HG03575 (cell line): ENCODE results near the gene CFAP97D2.
"Not testable (repeated sequence)": the region's sequence is repeated elsewhere in the genome, so short reads cannot be mapped to it uniquely, and the experiment has no call there.

Experiments used
- ATAC-seq: cut with Tn5 transposase; IDR thresholded peaks from one replicate; pipeline ENCODE4 v1.9.1; 2021; ENCODE audit not compliant: unreplicated experiment, insufficient number of reproducible peaks, low FRiP score; ENCODE audit errors: extremely low read depth

The CFAP97D2 gene

GRCh38 chr13:114142640-114143490 is 36.2 kb upstream of the CFAP97D2 start:
- no peak for ATAC-seq

DNA sequence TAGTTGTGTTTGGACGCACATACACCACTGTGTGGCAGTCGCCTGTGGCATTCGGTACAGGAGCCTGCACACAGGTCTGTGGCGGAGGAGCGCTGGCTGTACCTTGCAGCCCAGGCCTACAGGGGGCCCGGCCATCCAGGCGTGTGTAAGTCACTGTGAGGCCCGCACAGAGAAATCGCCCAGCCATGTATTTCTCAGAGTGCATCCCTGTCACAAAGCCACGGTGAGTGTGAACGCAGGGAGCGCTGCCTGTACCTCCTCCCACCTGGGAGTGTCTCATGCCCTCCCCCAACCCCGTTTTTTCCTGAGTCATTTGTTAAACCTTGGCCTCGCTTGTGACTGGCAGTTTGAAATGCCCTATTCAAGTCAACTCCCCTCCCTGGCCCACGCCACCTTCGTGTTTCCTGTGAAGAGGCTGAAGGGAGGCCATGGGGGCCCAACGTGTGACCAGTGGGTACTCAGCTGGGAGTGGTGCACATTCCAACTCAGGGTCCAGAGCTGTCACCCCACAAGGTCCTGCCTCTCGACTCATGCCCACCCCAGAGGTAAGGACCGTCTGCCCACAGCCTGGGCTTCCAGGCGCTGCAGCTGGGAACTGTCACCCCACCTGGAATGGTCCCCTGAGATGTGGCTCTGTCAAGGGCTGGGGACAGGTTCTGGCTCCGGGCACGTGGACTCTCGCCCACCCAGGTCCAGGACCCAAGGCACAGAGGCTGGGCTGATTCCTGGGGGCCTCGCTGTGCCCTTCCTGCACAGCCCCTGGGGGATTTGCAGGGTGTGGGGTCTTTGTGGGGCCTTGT is 35.1 kb upstream of the CFAP97D2 start:
- no peak for ATAC-seq

- no peak for ATAC-seq
Measured at GRCh38 chr13:114144606-114145244, 34.3 kb upstream of the CFAP97D2 start.

- no peak for ATAC-seq
Measured at GRCh38 chr13:114145256-114145655, 33.8 kb upstream of the CFAP97D2 start.

DNA sequence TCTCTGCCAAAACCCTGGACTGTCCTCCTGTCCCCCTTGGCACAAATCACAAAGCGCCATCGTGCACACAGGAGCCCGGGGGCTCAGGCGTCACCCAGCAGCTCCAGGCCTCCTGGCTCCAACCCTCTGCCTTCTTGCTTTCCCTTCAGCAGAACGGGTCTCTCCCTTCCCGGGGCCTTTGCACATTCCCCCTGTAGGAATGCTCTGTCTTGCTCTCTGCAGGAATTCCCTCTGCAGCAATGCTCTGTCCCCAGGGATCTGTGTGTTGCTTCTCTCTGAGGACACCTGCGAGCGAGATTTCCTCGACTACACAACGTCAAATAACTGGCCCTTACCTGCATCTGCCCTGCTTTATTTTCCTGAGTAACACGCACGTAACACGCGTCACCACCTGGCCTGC is 33.3 kb upstream of the CFAP97D2 start:
- no peak for ATAC-seq

GRCh38 chr13:114146173-114146572 is 32.9 kb upstream of the CFAP97D2 start:
- ATAC-seq, result no peak

GRCh38 chr13:114146629-114147028 is 32.4 kb upstream of the CFAP97D2 start:
- ATAC-seq, result no peak

DNA sequence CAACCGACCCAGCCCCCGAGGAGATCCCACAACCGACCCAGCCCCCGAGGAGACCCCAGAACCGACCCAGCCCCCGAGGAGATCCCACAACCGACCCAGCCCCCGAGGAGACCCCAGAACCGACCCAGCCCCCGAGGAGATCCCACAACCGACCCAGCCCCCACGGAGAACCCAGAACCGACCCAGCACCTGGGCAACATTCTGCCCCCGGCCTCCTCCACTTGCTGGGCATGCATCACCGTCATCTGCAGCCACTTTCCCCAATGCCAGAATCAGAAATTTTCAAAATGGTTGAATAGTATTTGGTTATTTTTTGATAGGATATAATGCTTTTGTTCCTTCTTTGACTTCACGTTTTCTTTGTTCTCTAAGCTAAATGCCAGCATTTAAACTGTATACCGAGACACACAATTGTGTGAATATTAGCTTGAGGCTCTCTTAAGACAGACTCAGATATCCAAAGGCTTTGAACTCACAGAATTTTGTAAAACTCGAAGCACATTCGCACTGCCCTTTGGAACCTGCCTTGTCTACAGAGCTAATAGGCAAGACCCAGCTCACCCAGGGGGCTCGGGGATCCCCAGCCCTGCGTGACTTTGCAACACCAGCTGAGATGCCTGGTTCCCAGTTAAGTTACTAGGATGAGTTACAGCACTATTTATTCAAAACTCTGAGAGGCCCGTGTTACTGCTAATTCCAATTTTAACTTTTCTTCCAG is 31.1 kb upstream of the CFAP97D2 start:
- no peak for ATAC-seq

DNA sequence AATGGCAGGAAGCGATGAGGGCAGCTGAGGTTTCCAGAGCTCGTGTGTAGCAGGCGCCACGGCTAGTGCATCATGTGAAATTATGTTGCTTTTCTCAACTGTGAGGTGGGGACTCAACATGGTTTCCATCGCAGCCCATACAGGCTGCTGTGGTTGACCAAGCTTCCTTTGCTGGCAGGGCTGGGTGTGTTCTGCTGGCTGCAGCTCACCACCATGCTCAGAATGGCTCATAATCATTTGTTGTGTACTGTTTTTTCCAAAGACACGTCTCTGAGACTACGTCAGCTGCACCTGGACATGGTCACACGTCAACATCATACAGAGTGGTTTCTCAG is 30.6 kb upstream of the CFAP97D2 start:
- ATAC-seq, result peak; percentile 72

DNA sequence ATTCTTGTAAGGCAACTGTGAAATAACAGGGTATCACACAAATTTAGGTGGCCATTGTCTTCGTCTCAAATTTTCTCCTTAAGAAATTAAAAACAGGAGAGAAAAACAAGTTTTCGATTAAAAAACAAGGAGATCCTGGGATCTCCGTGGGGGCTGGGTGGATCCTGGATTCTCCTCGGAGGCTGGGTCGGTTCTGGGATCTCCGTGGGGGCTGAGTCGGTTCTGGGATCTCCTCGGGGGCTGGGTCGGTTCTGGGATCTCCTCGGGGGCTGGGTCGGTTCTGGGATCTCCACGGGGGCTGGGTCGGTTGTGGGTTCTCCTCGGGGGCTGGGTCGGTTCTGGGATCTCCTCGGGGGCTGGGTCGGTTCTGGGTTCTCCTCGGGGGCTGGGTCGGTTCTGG is 30.2 kb upstream of the CFAP97D2 start:
- not testable (repeated sequence) for ATAC-seq

- no peak for ATAC-seq
Measured at GRCh38 chr13:114149774-114150740, 29.0 kb upstream of the CFAP97D2 start.

DNA sequence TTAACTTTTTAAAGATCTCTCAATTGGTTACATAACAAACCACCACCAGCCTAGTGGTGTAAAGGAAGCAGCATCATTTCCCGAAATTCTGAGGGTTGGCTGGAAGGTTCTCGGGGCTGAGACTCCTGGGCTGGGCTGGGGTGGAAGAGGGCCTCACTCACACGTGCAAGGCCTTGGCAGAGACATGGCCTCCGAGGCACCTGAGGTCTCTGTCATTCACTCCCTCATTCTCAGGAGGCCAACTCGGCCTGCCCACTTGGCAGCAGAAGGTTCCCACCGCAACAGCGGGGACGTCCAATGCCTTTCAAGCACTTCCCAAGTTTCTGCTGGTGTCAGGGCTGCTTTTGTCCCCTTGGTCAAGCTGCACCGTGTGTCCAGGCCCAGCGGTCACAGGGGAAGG is 28.0 kb upstream of the CFAP97D2 start:
- no peak for ATAC-seq

GRCh38 chr13:114151565-114152284 is 27.3 kb upstream of the CFAP97D2 start:
- ATAC-seq, result no peak

DNA sequence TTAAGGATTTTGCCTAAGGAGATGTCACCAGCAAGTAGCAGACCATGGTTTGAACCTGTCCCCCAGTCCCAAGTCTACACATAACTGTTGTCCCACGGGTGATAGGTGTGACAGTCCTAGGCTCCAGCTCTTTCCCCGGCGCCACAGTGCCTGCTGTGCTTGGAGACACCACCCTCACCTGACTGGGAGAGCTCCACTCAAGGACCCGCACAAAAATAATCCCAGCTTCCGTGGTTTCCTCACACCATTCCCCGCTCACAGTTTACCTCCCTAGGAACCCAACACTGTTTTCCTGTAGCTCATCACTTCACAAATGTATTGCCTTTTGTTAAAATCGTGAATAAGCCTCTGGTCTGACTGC is 26.8 kb upstream of the CFAP97D2 start:
- ATAC-seq, result no peak

- no peak for ATAC-seq
Measured at GRCh38 chr13:114152831-114153371, 26.2 kb upstream of the CFAP97D2 start.

- ATAC-seq, result no peak
Measured at GRCh38 chr13:114153485-114154080, 25.5 kb upstream of the CFAP97D2 start.

DNA sequence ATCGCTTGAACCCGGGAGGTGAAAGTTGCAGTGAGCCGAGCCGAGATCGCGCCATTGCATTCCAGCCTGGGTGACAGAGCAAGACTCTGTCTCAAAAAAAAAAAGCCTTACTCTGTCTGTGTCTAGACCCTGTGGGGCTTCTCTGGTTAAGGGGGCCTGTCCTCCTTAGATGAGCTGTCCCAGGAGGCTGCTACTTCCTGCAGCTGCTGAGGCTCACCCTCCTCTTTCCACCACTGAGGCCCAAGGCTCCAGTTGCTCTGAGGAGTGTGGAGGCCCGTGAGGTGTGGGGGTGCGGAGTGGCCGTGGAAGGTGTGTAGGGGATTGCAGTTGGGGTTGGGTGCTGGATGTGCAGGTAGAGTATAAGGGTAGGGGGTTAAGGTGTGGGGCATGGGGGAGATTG is 24.6 kb upstream of the CFAP97D2 start:
- no peak for ATAC-seq
